ENCODE data around the gene PRDM10.

- TF ChIP-seq CTCF (IDR thresholded peaks at IDR 0.05) (no peak), EP300 (IDR thresholded peaks at IDR 0.05) (no peak), POLR2A (IDR thresholded peaks at IDR 0.05) (no peak), POLR2AphosphoS5 (IDR thresholded peaks at IDR 0.05) (no peak)
These were observed 56.4 kb downstream of the PRDM10 start for GRCh38 chr11:129946256-129946655.
